GDM1 (cell line): Measurements from ENCODE around the gene SH3GLB1.

Source experiments
- DNase-seq: peaks from one replicate; lab custom pipeline; 2025; lab: John Stamatoyannopoulos, UW

The SH3GLB1 gene

GRCh38 chr1:86733340-86733739, 29.0 kb downstream of the SH3GLB1 start:
- no peak for DNase-seq

- no peak for DNase-seq
Measured at GRCh38 chr1:86739648-86740509, 35.5 kb downstream of the SH3GLB1 start.

DNA sequence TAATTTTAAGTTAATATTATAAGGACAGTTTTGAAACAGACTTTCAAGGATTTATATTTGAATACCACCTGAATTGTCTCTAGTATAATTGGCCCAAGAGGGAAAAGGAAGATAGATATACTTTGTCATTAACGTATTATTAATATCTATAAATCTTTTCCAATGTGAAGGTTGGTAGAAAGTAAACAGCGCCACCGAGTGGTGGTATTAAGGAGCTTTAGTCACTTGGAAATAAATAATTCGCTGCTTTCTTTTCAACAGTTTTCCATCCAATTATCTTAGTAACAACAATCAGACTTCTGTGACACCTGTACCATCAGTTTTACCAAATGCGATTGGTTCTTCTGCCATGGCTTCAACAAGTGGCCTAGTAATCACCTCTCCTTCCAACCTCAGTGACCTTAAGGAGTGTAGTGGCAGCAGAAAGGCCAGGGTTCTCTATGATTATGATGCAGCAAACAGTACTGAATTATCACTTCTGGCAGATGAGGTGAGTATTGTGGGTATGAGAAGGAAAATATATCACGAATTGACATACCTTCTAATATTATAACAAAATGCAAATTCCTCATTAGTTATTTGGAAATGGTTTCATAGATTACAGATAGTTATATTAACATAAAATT, 37.7 kb downstream of the SH3GLB1 start:
- DNase-seq, result no peak

DNA sequence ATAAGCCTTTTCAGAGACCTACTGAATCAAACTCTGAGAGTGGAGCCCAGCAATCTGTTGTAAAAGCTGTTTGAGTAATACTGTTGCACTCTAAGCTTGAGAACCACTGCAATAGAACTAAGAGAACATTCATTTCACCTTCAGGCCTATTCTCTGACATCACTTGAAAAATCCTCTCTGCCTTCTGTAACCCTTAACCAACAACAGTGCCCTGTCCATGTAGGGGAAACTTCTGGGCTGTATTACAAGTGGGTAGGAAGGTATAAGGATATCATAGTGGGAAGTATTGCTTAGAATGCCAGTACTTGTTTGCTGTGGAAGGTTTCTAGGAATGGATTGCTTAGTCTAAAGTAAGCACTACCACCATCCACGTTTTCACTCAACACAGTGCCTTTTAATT, 42.9 kb downstream of the SH3GLB1 start:
- DNase-seq, result no peak

- DNase-seq, result no peak
Measured at GRCh38 chr1:86748622-86749373, 44.4 kb downstream of the SH3GLB1 start.

DNA sequence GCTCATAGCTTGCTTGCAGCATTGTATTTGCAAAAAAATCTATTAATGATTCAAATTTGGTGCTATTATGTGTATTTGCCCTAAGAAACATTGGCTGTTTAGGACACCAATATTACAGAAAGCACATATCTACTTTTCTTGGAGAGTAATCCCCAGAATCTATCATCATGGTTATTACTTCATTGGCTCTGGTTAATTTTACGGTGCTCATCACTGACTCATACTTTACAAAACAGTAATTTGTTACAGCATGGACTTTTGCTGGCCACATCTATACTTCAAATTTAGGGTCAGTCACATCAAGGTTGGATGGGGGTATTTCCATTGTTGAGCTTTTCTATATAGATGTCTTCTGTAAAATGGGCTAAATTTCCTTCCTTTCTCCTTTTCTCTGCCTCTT, 45.7 kb downstream of the SH3GLB1 start:
- no peak for DNase-seq

DNA sequence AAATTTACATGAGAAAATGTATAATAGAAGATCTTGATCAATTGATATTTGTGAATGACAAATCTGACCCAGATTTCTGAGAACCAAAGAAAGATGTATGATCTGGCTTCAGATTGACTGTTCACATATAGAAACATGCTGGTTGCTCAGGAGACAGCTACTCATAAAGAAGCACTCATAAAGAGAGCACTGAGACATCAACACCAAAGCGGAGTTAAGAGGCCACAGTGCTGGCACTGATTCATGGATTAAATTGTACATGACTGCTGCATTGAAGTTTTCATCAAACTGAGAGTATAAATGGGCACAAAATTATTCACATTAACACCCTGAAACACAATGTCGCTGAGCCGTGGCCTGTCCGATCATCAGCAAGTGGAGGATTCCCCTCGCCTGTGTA, 46.2 kb downstream of the SH3GLB1 start:
- DNase-seq, result no peak

DNA sequence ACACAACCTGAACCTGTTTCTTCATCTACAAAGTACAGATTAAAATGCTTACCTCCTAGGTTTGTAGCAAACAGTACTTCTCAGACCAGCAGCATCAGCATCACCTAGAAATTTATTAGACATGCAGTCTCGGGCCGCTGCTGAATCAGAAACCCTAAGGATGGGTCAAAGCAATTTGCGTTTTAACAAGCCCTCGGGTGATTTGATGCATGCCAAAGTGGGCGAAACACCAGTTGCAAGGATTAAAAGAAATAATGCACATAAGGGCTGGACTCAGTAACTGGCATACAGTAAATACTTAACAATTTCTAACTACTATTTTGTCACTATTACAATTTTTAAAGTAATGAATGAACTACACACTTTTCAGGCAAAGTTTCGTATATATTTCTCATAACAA, 47.5 kb downstream of the SH3GLB1 start:
- no peak for DNase-seq

DNA sequence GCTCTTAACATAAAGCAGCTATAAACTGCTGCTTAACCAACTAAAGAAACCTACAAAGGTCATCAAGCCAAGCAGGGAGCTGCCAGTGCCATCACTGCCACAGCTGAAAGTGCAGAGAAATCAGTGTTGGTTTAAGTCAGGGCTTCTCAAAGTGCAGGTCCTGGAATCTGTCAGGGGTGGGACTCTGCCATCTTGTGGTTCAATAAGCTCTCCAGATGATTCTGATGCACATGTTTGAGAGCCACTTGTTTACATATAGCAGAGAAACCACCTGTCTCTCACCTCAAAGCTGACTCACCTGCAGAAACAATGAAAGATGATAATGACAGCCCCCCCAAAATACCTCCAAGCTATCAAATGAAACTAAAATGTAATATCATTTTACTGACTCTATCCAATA, 49.3 kb downstream of the SH3GLB1 start:
- no peak for DNase-seq

DNA sequence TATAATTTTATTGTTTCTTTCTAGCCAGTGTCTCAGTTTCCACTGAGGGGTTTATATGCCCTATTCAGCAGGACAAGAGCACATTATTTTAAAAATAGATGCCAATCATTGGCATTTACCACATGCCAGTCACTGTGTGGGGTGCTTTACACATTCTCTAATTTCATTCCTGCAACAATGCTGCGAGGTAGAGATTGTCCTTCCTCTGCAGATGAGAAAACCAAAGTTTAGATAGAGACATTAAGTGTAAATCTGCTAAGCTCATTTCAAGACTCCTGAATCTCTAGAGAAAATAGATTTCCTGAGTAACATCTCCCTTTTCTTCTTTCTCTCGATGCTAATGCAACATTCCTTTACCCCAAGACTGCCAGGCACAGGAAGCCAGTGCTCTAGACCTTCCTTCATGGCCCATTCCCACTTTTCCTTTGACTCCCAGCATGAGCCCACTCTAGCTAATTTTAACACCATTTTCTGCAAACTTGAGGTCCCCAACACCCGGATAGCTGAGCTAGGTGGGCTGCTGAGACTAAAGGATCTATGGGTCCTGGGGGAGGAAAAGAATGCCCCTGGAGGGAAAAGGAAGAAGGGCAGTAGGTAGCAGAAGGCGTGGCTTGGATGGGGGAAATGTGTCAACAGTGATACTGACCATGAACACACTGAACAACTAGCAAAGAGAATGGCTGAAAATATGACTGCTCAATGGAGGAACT, 50.0 kb downstream of the SH3GLB1 start:
- no peak for DNase-seq

DNA sequence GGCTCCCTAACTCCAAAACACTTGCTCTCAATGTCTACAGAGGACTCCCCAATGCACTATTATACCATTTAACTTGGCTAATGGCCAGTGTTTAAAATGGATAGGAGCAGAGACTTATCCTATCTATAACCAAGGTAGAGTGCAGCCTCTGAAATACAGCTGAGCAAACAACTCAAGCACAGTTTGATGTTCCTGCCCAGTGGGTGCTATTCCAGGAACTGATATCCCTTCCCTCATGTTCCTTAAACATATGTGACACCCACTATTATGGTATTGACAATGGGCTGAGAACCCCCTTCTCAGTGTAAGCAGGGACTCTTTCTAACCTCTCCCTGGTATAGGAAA, 51.7 kb downstream of the SH3GLB1 start:
- DNase-seq, result no peak

DNA sequence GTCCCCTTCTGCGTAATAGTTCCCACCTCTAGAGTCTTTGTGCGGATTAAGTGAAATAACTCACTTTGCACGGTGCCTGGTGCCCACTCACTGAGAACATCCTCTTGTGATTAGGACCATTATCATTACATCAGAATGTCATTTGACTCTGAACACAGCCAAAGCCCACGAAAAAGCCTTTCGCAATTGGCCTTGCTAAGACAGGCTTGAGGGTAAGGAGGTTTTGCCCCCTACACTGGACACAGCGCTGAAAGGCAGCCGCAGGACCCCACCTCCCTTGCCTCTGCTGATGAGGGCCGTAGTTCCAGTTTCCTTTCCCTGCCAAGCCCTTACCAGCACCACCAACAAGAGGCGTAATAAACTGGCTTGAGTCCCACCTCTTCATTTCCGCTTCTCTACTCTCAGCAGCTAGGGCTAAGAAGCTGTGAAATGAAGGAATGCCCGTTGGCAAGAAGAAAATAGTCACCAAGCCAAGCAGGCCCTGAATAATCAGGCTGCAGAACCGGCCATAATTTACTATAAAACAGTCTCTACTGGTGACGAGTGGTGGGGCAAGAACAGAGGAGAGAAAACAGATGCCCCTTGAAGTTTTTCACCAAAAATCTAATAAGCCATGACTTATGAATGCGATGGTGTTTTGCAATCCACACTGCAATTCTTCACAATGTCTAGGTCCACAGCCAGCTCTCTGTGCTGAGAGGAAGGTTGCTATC, 53.1 kb downstream of the SH3GLB1 start:
- DNase-seq, result no peak

GRCh38 chr1:86758570-86758969, 54.2 kb downstream of the SH3GLB1 start:
- DNase-seq, result no peak

- DNase-seq, result no peak
Measured at GRCh38 chr1:86760199-86760598, 55.8 kb downstream of the SH3GLB1 start.

GRCh38 chr1:86762336-86762735, 58.0 kb downstream of the SH3GLB1 start:
- DNase-seq, result no peak

DNA sequence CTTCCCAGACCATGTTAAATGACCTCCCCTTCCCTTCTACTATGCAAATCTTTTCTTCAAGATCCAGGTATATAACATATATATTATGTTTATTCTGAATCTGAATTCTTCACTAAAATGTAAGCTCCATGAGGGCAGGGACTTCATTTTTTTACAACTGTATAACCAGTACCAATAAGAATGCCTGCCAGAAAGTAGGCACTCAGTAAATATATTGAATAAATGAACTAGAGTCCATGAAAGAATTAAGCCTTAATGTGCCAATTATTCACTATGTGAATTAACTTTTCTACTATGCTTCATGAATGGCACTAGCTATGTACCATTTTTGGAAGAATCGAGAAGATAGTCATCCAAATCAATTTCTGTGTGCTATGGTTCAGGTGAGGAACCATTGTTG, 60.1 kb downstream of the SH3GLB1 start:
- no peak for DNase-seq

DNA sequence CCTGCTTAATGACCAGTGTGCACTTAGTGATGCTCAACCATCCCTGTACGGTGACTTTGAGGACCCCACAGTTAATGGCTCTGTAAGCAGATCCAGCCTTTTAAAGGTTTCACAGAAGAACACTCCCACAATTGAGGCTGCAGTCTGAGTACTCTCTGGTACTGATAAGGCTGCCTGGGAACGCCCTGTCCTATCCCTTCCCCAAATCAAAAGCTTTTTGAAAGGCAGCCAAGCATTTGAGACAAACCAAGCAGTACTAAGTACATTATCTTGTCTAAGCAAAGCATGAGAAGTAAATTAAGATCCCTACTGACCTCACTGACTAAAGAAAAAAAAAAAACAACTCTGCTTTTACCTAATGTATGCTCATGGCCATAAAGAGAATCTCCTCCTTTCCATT, 60.7 kb downstream of the SH3GLB1 start:
- no peak for DNase-seq

- no peak for DNase-seq
Measured at GRCh38 chr1:86765674-86766073, 61.3 kb downstream of the SH3GLB1 start.

GRCh38 chr1:86768554-86768953, 64.2 kb downstream of the SH3GLB1 start:
- no peak for DNase-seq

- no peak for DNase-seq
Measured at GRCh38 chr1:86769065-86769464, 64.7 kb downstream of the SH3GLB1 start.

- DNase-seq, result no peak
Measured at GRCh38 chr1:86773341-86774288, 69.2 kb downstream of the SH3GLB1 start.
